Esophagus (tissue), 2 donors: Measurements from ENCODE around the gene TMEM126B. TPM values are rescaled to one million over a fixed set of nuclear protein-coding genes. Genes with fewer than 3 reads are reported as not detected.

ENCODE experiments used
- H3K27ac ChIP-seq, 2 donors: one replicate each; pipeline ENCODE4 v1.5.1; 2013; ENCODE audit warnings: low read depth in 2 of 2, mild to moderate bottlenecking in 2 of 2, inconsistent platforms in 1 of 2, low read length in 1 of 2, moderate library complexity in 1 of 2
- H3K27me3 ChIP-seq, 2 donors: one replicate each; pipeline ENCODE4 v1.6.1; 2013; ENCODE audit warnings: low read length in 2 of 2, control low read depth in 1 of 2, mild to moderate bottlenecking in 1 of 2; ENCODE audit not compliant: insufficient read depth in 2 of 2, control insufficient read depth in 1 of 2
- H3K36me3 ChIP-seq, 2 donors: one replicate each; pipeline ENCODE4 v1.6.1; 2013; ENCODE audit warnings: low read length in 1 of 2; ENCODE audit not compliant: control insufficient read depth in 2 of 2, insufficient read depth in 2 of 2
- H3K4me1 ChIP-seq, 2 donors: one replicate each; pipeline ENCODE4 v1.6.1; 2013; ENCODE audit warnings: low read length in 1 of 2; ENCODE audit not compliant: control insufficient read depth in 2 of 2, insufficient read depth in 2 of 2
- H3K4me3 ChIP-seq, 2 donors: one replicate each; pipeline ENCODE4 v1.5.1; 2013; ENCODE audit warnings: low read length in 2 of 2, mild to moderate bottlenecking in 2 of 2, low read depth in 1 of 2, moderate library complexity in 1 of 2
- H3K9me3 ChIP-seq, 2 donors: one replicate each; pipeline ENCODE4 v1.6.1; 2013; ENCODE audit warnings: mild to moderate bottlenecking in 2 of 2, low read depth in 1 of 2, low read length in 1 of 2, moderate library complexity in 1 of 2; ENCODE audit not compliant: control insufficient read depth in 2 of 2, insufficient read depth in 1 of 2
- WGBS, 2 donors: extraction: QIAGEN DNeasy Blood & Tissue Kit; methylation state at CpG; one replicate each; pipeline ENCODE4 v1.1.7; 2013; 5-methylcytosine and 5-hydroxymethylcytosine counted together
- polyA plus RNA-seq, 2 donors: library from polyadenylated mRNA; stranded (reverse); fragments of 200-250 nt; gene quantifications; one replicate each; pipeline ENCODE4 v1.2.3, GENCODE V29; 2013
- donor health status: healthy with polysubstance abuse.
- donor health status: Bipolar disorder and iron deficiency.

TMEM126B gene
- polyA plus RNA-seq, 2 donors = 34.4 to 54.7 TPM

DNA sequence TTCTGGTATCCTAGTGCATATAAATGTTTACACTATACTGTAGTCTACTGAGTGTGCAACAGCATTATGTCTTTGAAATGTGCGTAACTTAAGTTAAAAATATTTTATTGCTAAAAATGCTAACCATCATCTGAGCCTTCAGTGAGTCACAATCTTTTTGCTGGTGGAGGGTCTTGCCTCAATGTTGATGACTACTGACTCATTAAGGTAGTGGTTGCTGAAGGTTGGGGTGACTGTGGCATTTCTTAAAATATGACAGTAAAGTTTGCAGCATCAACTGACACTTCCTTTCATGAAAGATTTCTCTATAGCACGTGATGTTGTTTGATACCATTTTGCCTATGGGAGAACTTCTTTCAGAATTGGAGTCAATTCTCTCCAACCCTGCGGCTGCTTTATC lies 45.0 kb downstream of the TMEM126B start:
- 91 to 94% methylated on average over 3 of the region's 3 CpGs for WGBS, 2 donors
- Histone ChIP-seq H3K4me1 (no peaks in the 10 kb centered on the region), H3K9me3 (no peaks in the 10 kb centered on the region), H3K27ac (no peak overlapping the region), H3K27me3 (no peaks in the 10 kb centered on the region), H3K36me3 (no peaks in the 10 kb centered on the region), H3K4me3 (no peak overlapping the region)

DNA sequence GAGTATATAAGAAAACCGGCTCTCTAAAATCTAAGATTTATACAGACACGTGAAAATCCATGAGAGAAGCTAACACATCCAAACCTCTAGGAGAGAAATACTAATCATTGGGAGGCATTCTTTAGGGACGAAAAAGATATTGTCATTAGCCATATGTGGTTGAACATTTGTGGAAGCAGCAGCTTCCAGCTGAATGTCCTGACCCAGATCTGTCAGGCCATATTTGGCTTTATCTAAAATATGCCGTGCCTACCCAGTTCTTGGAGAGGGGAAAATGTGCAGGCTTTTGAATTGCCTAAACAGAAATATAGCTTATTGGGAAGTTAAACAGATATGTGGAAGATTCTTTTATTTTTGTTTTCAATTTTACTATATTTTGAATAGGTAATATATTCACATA lies 51.2 kb downstream of the TMEM126B start:
- Histone ChIP-seq H3K27me3 (no peaks in the 10 kb centered on the region), H3K27ac (no peak overlapping the region), H3K36me3 (no peaks in the 10 kb centered on the region), H3K9me3 (no peaks in the 10 kb centered on the region), H3K4me3 (no peak overlapping the region), H3K4me1 (peaks cover 0 to 2% of the 10 kb centered on the region in 2 donors)
- 70 to 79% methylated on average over 4 of the region's 4 CpGs for WGBS, 2 donors

DNA sequence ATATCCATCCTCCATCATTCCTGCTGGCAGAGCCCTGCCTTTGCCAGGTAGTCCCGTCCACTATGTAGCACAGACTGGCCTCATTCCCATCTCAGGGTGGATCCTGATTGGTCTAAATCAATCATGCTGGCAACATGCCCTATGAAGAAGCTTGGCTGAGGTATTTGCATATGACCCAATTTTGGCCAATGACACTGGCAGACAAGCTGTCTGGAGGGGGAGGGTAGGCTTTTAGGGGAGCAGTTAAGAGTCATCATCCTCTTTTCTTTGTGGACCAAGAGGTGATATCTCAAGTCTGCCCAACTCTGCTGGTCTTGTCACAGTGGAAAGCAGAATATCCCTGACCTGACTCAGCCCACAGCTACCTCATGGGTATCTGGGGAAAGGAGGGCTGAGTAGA lies 52.5 kb downstream of the TMEM126B start:
- H3K27ac ChIP-seq = no peak overlapping the region
- no peak overlapping the region for H3K4me3 ChIP-seq
- H3K36me3 ChIP-seq = no peaks in the 10 kb centered on the region
- no peaks in the 10 kb centered on the region for H3K9me3 ChIP-seq
- 68 to 74% methylated on average over 1 of the region's 1 CpG for WGBS, 2 donors
- H3K27me3 ChIP-seq = no peaks in the 10 kb centered on the region
- peaks cover 0 to 2% of the 10 kb centered on the region in 2 donors for H3K4me1 ChIP-seq

DNA sequence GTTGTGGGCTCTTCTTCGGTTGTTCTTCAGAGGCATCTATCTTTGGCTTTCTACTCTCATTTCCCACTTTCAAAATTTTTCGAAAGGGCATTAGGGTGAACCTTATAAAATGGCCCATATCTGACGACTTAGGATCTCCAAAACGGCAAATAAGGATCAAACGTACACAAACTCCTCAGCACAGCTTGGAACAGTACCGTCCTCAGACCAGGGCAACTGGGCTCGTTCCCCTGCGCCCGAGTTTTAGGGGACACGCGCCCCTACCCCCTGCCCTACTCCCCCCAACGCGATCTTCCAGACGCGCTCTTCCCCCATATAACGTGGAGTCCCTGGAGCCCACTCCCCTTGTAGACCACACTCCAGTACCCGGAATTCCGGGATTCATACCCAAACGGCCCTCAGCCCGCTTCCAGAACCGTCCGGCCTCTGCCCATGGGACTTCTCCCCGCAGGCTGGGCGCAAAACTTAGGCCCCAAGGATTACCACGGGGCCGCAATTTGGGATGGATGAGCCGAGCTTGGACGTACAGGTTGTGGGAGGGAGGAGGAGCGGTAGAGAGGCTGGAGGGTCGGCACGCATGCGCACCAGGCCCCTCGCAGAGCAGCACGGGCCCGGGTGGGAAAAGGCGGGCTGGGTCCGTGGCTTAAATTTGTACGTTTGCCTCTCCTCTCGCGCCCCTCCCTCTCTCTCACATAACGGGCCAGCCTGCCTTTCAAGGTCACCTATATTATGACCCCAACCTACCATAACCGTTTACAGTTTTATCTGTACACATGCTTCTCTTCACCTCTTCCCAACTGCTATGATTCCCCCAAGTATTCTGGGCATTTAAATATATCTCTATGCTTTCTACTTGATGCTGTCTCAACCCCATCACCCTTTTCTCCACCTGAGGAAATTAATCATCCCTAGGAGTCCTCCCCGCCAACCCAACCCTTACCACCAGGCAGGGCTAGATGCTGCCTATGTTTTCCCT lies 54.2 kb downstream of the TMEM126B start:
- Histone ChIP-seq H3K27me3 (no peaks in the 10 kb centered on the region), H3K4me1 (peaks cover 0 to 2% of the 10 kb centered on the region in 2 donors), H3K9me3 (no peaks in the 10 kb centered on the region), H3K36me3 (no peaks in the 10 kb centered on the region), H3K27ac (no peak overlapping the region), H3K4me3 (peak overlapping the region; percentile 39 to 60)
- 24 to 30% methylated on average over 36 to 43 of the region's 43 CpGs for WGBS, 2 donors

DNA sequence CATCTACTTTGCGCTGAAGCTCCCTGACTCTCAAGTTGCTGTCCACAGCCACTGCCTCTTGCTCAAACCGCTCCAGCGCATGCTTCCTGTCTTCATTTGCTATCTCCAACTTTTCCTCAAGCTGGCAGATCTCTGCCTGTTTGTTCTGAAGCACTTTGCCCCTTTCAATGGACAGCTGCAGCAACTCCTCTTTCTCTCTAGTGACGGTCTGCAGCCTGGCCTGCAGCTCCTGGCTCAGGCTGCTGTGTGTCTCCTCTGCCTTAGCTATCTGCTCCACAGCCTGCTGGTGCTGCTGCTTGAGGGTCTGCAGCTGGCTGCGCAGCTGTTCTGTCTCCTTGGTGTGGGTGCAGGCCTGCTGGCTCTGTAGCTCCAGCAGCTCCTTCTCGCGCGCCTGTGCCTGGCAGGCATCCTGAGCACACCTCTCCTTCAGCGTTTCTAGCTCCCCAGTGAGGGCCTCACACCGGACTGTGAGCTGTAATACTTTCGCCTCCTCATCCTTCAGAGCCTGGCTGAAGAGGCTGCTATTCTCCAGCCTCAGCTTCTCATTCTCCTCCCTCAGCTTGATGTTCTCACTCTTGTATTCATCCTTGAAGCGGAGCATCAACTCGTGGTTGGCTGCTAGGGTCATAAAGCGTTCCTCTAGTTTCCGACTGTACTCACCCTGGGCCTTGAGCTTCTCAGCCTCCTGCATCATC lies 56.9 kb downstream of the TMEM126B start:
- Histone ChIP-seq H3K9me3 (no peaks in the 10 kb centered on the region), H3K27ac (peak overlapping the region; percentile 30 to 38), H3K27me3 (no peaks in the 10 kb centered on the region), H3K4me3 (peak overlapping the region in 1 of 2 donors; percentile 12), H3K4me1 (peaks cover 0 to 2% of the 10 kb centered on the region in 2 donors), H3K36me3 (no peaks in the 10 kb centered on the region)
- WGBS, 2 donors = 65 to 68% methylated on average over 15 of the region's 15 CpGs

DNA sequence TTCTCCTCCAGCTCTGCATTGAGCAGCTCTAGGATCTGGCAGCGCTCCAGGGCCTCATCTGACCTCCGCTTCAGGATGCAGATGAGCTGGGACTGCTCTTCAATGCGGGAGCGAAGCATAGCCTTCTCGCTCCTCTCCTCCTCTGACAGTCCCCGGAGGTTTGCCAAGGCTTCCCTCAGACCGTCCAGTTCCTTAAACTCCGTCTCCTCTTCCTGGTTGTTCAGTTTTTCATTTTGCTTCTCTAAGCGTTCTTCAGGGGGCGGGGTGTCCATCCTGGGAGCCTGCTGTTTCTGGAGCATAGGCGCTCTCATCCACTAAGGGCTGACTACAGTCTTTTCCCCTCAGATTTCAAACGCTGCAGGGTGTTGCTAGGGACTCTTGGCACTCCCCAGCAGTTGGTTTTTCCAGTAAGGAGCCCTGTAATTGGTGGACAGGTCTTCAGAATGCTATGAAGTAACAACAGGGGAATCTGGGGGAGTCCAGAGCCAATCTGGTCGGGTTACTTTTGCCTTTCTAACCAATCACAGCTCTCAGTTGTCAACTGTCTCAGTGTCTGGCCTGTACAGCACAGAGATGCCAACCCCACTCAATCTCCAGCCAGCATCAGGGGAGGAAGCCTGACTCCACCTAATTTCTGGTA lies 57.5 kb downstream of the TMEM126B start, which contains the start of gene CCDC89:
Gene CCDC89, minus strand, starts transcription at position 376 of the 640 bp plus-strand sequence. Its CDS starts 65 bp downstream, at position 311.
- H3K4me3 ChIP-seq = peak within 1 kb of the TSS in 1 of 2 donors; percentile 12
- peak within 1 kb of the TSS; percentile 42 to 63 for H3K27ac ChIP-seq

More for the DNA sequence above, 57.5 kb downstream of the TMEM126B start, which contains the start of gene CCDC89:
- 59% methylated on average over 13 of the region's 13 CpGs for WGBS, 2 donors
- Histone ChIP-seq H3K9me3 (no peaks in the 10 kb centered on the region), H3K4me1 (peaks cover 0 to 2% of the 10 kb centered on the region in 2 donors), H3K27me3 (no peaks in the 10 kb centered on the region), H3K36me3 (no peaks in the 10 kb centered on the region)

Other genes starting within 250 kb of the TMEM126B start
- gene DLG2, start 1.2 kb upstream of the TMEM126B start, polyA plus RNA-seq = 1 to 10 TPM; 2.6 to 6.7 TPM
- gene TMEM126A, start 19.4 kb downstream of the TMEM126B start, polyA plus RNA-seq = 10 to 100 TPM; 33.3 to 45.6 TPM
- 10 to 100 TPM; 15.5 to 19.0 TPM for gene CREBZF, start 36.5 kb downstream of the TMEM126B start, polyA plus RNA-seq
- gene CCDC89, start 57.6 kb downstream of the TMEM126B start, polyA plus RNA-seq = under 1 TPM; 0.08 to 0.14 TPM
- gene SYTL2, start 182.5 kb downstream of the TMEM126B start, polyA plus RNA-seq = 1 to 10 TPM; 3.4 to 5.0 TPM
- gene CCDC83, start 226.8 kb downstream of the TMEM126B start, polyA plus RNA-seq = not detected